Smooth muscle cell (in vitro differentiated cells): ENCODE measurements around the gene FAM227A. TPM values are rescaled to one million over a fixed set of nuclear protein-coding genes. Genes with fewer than 3 reads are reported as not detected.

Source experiments
- DNase-seq: peaks from one replicate; lab custom pipeline; 2025; ENCODE audit not compliant: unreplicated experiment; lab: John Stamatoyannopoulos, UW
- H2AFZ ChIP-seq: fragments of 200-600 bp; sonication (generic); 2 replicates; pipeline ENCODE4 v1.6.0; 2016; ENCODE audit warnings: antibody characterized with exemption, low read depth, mild to moderate bottlenecking
- H3F3A ChIP-seq: fragments of 200-600 bp; sonication (generic); 2 replicates; pipeline ENCODE4 v1.6.0; 2017; ENCODE audit warnings: antibody characterized with exemption, low read depth
- H3K27ac ChIP-seq: fragments of 200-600 bp; sonication (generic); 2 replicates; pipeline ENCODE4 v1.5.1; 2016; ENCODE audit warnings: low read depth, mild to moderate bottlenecking
- H3K27me3 ChIP-seq: fragments of 200-600 bp; sonication (generic); 2 replicates; pipeline ENCODE4 v1.6.1; 2016; ENCODE audit warnings: low read depth, mild to moderate bottlenecking
- H3K36me3 ChIP-seq: fragments of 200-600 bp; sonication (generic); 2 replicates; pipeline ENCODE4 v1.5.1; 2016; ENCODE audit warnings: low read depth
- H3K4me1 ChIP-seq: fragments of 200-600 bp; sonication (generic); 2 replicates; pipeline ENCODE4 v1.5.1; 2016; ENCODE audit warnings: low read depth
- H3K4me2 ChIP-seq: fragments of 200-600 bp; sonication (generic); 2 replicates; pipeline ENCODE4 v1.6.0; 2016; ENCODE audit warnings: mild to moderate bottlenecking
- H3K4me3 ChIP-seq: fragments of 200-600 bp; sonication (generic); 2 replicates; pipeline ENCODE4 v1.5.1; 2016; ENCODE audit warnings: mild to moderate bottlenecking
- H3K79me2 ChIP-seq: fragments of 200-600 bp; sonication (generic); 2 replicates; pipeline ENCODE4 v1.6.0; 2016; ENCODE audit warnings: low read depth, mild to moderate bottlenecking
- H3K9ac ChIP-seq: fragments of 200-600 bp; sonication (generic); 2 replicates; pipeline ENCODE4 v1.6.0; 2016; ENCODE audit warnings: low read depth
- H3K9me3 ChIP-seq: fragments of 200-600 bp; sonication (generic); replicated peaks from 2 replicates; pipeline ENCODE4 v1.5.1; 2016; ENCODE audit warnings: low read depth
- H4K20me1 ChIP-seq: fragments of 200-600 bp; sonication (generic); 2 replicates; pipeline ENCODE4 v1.6.0; 2016; ENCODE audit warnings: low read depth
- whole genome bisulfite sequencing: methylation state at CpG from one replicate; pipeline ENCODE4 v1.1.7; 2016; ENCODE audit warnings: low lambda C conversion rate; 5-methylcytosine and 5-hydroxymethylcytosine counted together
- polyA plus RNA-seq: library from polyadenylated mRNA; unstranded; fragments of >200 nt; fragmentation: Nextera tagmentation; extraction: Ambion mirVana; gene quantifications from 2 replicates; pipeline ENCODE4 v1.2.1, GENCODE V29; 2016
- total RNA-seq: library from RNA; depleted of rRNA; stranded (reverse); fragments of >200 nt; gene quantifications from 2 replicates; pipeline ENCODE4 v1.2.3, GENCODE V29; 2014
- TF ChIP-seq, protein P1 (sequence below): fragments of 200-600 bp; sonication (generic); IDR thresholded peaks from 2 replicates; pipeline ENCODE4 v1.5.1; 2017; ENCODE audit warnings: borderline replicate concordance, mild to moderate bottlenecking, antibody characterized with exemption; ENCODE audit not compliant: insufficient read depth, poor library complexity, severe bottlenecking

FAM227A gene
- total and polyA plus RNA-seq, 2 experiments from 2014 or later, result 1.5 to 4.9 TPM

DNA sequence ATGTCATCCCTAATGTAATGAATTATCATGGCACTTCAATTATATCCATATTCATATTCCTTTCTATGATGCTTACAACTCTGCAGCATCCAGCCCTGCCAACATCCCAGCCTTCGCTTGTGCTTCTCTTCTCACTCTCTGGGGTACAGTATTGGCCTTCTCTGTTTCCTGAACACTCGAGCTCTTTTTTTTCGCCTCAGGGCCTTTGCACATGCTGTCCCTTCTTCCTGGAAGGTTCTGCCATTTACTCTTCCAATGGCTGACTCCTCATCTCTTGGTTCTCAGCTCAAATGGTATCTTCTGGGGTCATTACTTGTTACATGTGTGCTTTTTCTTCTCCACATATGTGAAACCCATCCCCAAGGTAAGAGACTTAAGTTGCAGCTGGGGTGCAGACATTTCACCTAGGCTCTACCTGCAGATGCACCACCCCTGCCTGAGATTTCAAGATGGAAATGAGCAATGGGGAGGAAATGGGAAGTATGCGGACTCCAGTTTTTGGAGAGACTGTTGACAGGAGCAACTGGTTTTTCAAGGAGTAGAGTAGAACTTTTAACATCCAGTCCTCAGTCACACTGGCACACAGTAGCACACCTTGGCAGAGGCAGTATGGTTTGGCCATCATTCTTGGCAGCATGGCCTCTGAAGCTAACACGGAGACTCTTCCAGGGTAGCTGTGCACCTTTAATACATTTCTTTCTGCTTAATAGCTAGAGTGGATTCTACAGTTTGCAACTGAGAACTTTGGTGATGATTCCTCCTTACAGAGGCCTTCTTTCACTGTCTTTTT lies 43.8 kb downstream of the FAM227A start:
- H3K27me3 ChIP-seq, result no peaks in the 10 kb centered on the region
- no peak overlapping the region for H3K4me2 ChIP-seq
- no peaks in the 10 kb centered on the region for H3K9me3 ChIP-seq
- TF ChIP-seq, protein P1, sequence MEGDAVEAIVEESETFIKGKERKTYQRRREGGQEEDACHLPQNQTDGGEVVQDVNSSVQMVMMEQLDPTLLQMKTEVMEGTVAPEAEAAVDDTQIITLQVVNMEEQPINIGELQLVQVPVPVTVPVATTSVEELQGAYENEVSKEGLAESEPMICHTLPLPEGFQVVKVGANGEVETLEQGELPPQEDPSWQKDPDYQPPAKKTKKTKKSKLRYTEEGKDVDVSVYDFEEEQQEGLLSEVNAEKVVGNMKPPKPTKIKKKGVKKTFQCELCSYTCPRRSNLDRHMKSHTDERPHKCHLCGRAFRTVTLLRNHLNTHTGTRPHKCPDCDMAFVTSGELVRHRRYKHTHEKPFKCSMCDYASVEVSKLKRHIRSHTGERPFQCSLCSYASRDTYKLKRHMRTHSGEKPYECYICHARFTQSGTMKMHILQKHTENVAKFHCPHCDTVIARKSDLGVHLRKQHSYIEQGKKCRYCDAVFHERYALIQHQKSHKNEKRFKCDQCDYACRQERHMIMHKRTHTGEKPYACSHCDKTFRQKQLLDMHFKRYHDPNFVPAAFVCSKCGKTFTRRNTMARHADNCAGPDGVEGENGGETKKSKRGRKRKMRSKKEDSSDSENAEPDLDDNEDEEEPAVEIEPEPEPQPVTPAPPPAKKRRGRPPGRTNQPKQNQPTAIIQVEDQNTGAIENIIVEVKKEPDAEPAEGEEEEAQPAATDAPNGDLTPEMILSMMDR, result no peak
- 95% methylated on average over 5 of the region's 5 CpGs for WGBS
- no peak overlapping the region for H3K4me3 ChIP-seq
- no peak overlapping the region for H3K9ac ChIP-seq
- H3K4me1 ChIP-seq, result no peaks in the 10 kb centered on the region
- H4K20me1 ChIP-seq, result no peaks in the 10 kb centered on the region
- H3K79me2 ChIP-seq, result no peaks in the 10 kb centered on the region
- no peak overlapping the region for H2AFZ ChIP-seq
- H3F3A ChIP-seq, result no peaks in the 10 kb centered on the region
- no peak for DNase-seq
- H3K27ac ChIP-seq, result no peak overlapping the region
- no peaks in the 10 kb centered on the region for H3K36me3 ChIP-seq

DNA sequence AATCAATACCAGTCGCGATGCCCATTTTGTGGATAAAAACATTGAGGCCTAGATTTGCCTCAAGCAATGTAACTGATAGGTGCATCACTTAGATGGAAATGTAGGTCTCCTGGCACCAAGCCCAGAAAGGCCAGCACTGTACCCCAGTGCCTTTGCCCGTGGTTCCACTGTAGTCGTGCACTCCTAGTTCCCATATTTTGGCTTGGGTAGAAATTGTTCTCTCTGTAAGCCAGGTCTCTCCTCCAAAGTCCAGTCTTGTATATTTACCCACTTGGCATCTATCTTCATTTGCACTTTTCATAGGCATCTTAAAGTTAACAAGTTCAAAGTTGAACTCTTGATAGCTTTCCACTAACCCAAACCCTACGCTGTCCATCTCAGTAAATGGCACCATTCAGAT lies 44.6 kb downstream of the FAM227A start:
- no peaks in the 10 kb centered on the region for H3K27me3 ChIP-seq
- no peaks in the 10 kb centered on the region for H3K4me1 ChIP-seq
- no peaks in the 10 kb centered on the region for H3F3A ChIP-seq
- H3K36me3 ChIP-seq, result no peaks in the 10 kb centered on the region
- WGBS, result 98% methylated on average over 5 of the region's 5 CpGs
- H3K79me2 ChIP-seq, result no peaks in the 10 kb centered on the region
- no peak overlapping the region for H3K4me3 ChIP-seq
- H2AFZ ChIP-seq, result no peak overlapping the region
- H3K4me2 ChIP-seq, result no peak overlapping the region
- DNase-seq, result no peak
- no peak overlapping the region for H3K27ac ChIP-seq
- no peaks in the 10 kb centered on the region for H4K20me1 ChIP-seq
- TF ChIP-seq, protein P1, result no peak
- H3K9me3 ChIP-seq, result no peaks in the 10 kb centered on the region
- no peak overlapping the region for H3K9ac ChIP-seq

DNA sequence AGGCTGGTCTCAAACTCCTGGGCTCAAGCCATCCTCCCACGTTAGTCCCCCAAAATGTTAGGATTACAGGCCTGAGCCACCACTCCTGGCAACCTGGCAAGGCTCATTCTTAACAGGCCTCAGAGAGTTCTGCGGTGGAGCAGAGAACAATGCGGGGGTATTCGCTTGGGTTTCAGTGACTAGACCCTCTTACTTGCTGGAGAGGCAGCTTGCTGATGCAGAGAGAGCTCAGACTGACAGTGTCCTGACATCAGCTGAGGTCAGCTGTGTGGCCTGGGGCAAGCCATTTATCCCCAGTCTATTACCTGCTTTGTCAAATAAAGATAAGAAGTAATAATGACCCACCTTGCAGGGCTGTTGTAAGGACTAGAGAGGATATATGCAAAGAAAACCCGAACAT lies 46.0 kb downstream of the FAM227A start:
- H3F3A ChIP-seq, result no peaks in the 10 kb centered on the region
- no peaks in the 10 kb centered on the region for H3K9me3 ChIP-seq
- 92% methylated on average over 5 of the region's 5 CpGs for WGBS
- H3K27me3 ChIP-seq, result no peaks in the 10 kb centered on the region
- H2AFZ ChIP-seq, result no peak overlapping the region
- H3K79me2 ChIP-seq, result no peaks in the 10 kb centered on the region
- no peak overlapping the region for H3K27ac ChIP-seq
- H3K9ac ChIP-seq, result no peak overlapping the region
- H3K4me3 ChIP-seq, result no peak overlapping the region
- no peaks in the 10 kb centered on the region for H3K4me1 ChIP-seq
- no peak overlapping the region for H3K4me2 ChIP-seq
- no peaks in the 10 kb centered on the region for H4K20me1 ChIP-seq
- TF ChIP-seq, protein P1, result no peak
- DNase-seq, result no peak
- no peaks in the 10 kb centered on the region for H3K36me3 ChIP-seq
